ENCODE measurements around the gene BANP.

- TF ChIP-seq CTCF (IDR thresholded peaks at IDR 0.05), result no peak
- no peak for TF ChIP-seq POLR2A (IDR thresholded peaks at IDR 0.05)
Measured at GRCh38 chr16:87959391-87959990, 8.3 kb downstream of the BANP start.
